GM19023 (cell line): Measurements from ENCODE around the gene CTLA4.

Experiments
- ATAC-seq: cut with Tn5 transposase; IDR thresholded peaks from one replicate; pipeline ENCODE4 v1.9.1; 2021; ENCODE audit warnings: mild to moderate bottlenecking, moderate library complexity; ENCODE audit not compliant: unreplicated experiment

Gene CTLA4

DNA sequence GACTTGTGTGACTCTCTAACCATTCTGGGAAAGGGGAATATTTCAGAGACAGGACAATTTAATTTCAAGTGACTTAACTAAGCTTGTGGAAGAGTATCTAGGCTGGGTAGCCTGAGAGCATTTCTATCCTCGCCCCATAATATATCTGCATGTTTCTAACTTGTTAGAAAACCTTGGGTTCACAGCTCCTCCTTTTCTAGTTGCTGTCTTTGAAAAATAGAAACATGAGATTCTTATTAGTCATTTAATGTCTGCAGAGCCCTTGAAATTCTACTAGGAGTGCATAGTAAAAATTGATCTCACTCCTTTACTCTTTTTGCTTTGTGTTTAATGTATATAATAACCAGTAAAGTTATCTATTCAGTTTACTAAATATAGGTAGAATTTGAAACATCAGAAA, 22.4 kb downstream of the CTLA4 start:
- ATAC-seq = no peak

DNA sequence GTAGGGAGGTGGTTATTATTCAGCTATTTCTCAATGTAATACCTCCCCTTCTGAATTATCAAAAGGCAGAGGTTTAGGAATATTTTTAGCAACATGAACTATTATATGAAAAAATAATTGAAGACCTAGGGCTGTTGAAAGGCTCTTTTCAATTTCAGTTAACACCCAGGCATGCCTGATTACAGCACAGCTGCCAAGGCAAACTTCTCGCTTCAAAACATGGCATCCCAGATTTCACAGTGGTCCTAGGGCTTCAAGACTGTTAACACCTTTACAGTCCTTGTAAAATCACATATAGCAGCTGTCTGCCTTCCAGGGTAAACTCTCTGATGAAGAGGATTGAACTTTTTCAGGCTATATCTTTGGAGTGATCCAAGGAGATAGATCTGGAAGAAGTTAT, 23.2 kb downstream of the CTLA4 start:
- no peak for ATAC-seq

- no peak for ATAC-seq
Measured at GRCh38 chr2:203891474-203891873, 23.9 kb downstream of the CTLA4 start.

DNA sequence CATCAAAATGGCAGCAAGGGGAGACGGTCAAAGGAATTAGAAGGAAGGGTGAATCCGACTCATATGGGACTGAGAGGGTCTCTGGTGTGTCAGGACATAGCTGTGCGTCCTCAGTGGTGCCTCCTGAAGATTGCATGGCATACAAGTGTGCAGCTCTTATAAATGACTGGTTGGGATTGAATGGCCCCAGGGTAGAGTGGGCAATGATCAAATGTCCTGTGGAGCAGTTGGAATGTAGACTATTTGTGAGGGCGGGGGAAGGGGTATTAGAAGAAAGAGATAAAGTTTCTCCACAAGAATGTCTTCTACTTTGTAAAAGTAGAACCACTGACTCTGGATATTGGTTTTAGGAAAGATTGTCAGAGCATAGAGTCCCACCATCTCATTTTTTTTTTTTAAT, 24.6 kb downstream of the CTLA4 start:
- no peak for ATAC-seq

GRCh38 chr2:203893401-203893800, 25.8 kb downstream of the CTLA4 start:
- no peak for ATAC-seq

DNA sequence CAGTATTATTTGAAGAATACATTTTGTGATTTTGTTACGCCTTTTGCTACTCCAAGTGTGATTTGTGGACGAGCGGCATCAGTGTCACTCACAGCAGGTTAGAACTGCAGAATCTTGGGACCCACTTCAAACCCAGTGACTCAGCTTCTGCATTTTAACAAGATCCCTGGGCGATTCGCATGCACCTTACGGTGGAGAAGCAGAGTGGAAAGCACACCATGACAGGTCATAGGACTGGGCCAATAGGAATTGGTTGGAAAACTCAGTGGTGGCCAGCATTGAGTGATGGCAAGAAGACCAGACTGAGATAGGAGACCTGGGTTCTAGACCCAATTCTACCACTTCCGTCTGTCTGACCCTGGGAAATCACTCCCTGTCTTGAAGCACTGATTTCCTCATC, 26.3 kb downstream of the CTLA4 start:
- no peak for ATAC-seq

DNA sequence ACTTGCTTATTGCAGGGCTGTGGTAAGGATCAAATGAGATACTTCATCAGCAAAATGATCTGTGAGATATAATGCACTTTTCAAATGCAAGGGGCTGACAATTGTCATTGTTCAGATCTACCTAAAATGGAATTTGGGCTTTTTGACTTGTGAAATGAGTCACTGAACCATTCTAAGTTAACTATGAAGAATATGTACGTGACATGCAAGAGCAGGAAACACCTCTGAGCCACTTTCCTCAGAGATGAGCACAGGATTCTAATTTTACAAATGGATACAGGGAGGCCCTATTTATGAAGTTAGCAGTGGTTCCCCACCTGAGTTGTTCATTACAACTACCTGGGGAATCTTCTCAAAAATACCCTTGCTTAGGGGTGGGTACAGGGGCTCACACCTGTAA, 26.7 kb downstream of the CTLA4 start:
- no peak for ATAC-seq

GRCh38 chr2:203897544-203897943, 30.0 kb downstream of the CTLA4 start:
- no peak for ATAC-seq

DNA sequence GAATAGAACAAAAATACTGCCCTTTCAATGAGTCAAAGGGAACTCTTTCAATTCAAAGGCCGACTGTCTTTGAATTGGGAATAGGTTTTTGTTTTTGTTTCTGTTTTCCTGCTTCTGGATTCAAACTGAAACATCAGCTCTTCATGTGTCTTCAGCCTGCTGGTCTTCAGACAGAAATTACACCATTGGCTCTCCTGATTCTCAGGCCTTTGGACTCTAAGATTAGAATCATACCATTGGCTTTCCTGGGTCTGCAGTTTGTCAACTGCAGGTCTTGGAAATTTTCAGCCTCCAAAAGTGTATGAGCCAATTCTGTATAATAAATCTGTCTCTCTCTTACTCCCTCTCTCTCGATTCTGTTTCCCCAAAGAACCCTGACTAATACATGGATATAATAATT, 31.1 kb downstream of the CTLA4 start:
- no peak for ATAC-seq

DNA sequence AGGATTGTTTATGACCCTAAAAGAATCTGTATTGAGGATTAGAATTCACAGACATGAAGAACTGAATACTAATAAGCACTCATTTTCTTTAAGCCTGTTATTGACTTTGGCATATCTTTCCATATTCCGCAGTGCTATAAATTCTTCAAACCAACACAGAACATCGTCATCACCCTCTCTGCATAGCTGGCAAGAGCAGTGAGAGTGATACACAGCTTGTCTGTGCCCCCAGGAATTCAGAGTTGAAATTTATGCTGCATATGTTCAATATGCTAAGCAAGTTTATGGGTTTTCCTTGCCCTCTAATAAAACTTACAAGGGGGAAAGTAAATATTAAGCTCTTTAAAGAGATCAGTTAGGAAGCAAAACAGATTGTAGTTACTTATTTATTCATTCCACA, 32.7 kb downstream of the CTLA4 start:
- no peak for ATAC-seq

DNA sequence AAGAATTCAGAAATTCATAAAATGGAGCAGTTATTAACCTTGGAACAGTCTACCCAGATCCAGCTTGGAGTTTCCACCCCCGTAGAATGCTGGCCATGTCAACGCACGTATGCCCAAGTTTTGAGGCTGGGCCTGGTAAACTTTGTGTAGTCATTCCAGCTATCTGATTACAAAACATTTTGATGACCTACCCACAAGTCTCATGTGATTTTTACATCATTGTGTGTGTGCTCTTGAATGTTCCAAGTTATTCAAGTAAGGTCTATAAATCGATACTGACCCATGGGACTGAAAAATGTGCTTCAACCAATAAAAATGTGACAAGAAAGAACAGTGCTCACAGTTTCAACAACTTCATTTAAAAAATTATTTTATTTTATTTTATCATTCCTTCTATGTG, 36.5 kb downstream of the CTLA4 start:
- ATAC-seq = no peak

DNA sequence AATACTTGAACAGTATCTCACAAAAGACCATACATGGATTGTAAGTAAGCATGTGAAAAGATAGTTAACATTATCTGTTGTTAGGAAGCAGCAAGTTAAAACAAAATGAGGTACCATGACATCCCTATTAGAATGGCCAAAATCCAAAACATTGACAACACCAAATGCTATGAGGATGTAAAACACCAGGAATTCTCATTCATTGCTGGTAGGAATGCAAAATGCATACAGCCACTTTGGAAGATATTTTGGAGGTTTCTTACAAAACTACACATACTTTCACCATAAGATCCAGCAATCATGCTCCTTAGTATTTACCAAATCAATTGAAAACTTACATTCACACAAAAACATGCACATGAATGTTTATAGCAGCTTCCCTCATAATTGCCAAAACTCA, 38.1 kb downstream of the CTLA4 start:
- no peak for ATAC-seq

- no peak for ATAC-seq
Measured at GRCh38 chr2:203908066-203908796, 40.7 kb downstream of the CTLA4 start.

DNA sequence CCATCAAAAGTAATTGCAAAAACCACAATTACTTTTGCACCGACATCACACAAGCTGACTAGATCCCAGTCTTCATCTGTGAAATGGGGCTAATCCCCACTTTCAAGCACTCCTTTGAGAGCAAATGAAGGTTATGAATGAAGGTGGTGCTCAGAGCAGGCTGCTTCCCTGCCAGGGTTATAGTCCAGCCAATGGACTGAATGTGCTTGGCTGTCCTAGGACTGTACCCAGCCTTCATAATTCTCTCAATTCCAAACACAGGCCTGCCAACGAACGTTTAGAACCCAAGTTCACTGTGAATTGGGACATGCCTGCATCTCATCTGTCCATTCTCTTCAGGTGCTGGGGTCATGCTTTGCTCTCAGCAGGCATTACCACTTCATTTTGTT, 41.2 kb downstream of the CTLA4 start:
- no peak for ATAC-seq

GRCh38 chr2:203909261-203909967, 41.8 kb downstream of the CTLA4 start:
- no peak for ATAC-seq

GRCh38 chr2:203909974-203910373, 42.4 kb downstream of the CTLA4 start:
- no peak for ATAC-seq

DNA sequence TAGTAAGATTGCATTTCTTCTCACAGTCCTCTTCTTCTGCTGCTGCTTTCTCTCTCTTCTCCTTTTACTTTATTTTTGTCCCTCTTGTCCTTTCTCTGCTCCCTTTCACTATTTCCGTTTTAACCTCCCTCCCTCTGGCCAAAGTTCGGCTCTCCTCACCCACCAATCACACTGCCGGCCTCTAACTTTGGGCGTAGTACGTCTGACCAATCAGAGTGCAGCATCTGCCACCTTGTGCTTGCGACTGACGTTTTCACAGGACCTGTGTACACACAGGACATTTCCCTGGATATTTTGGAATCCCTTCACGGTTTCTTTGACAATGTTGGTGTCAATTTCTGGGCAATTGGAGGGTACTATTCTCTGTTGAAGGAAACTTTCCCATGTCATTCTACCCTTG, 46.4 kb downstream of the CTLA4 start:
- ATAC-seq = no peak

GRCh38 chr2:203914546-203915182, 47.1 kb downstream of the CTLA4 start:
- no peak for ATAC-seq

- no peak for ATAC-seq
Measured at GRCh38 chr2:203915256-203915655, 47.7 kb downstream of the CTLA4 start.

GRCh38 chr2:203916756-203917155, 49.2 kb downstream of the CTLA4 start:
- ATAC-seq = no peak

DNA sequence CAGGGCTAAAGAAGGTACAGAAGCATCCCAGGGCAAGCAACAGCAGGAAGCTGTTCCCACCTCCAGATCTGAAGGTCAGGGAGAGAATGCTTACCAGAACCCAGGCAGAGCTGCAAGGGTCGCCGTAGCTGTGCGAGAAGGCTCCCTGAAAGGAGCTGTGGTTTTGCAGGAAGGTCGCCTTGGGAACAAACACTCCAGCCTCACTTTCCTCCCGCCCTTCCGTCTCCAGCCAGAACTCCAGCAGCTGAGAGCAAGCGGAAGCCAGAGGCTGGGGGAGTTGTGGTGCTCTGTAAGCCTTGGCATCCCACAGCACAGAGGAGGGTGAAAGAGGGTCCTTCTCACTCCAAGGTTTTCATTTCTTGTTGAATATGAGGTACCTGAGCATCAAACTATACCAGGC, 50.7 kb downstream of the CTLA4 start:
- ATAC-seq = no peak

- no peak for ATAC-seq
Measured at GRCh38 chr2:203918839-203919238, 51.3 kb downstream of the CTLA4 start.
